Measurements from ENCODE around the gene EFCAB14.

EFCAB14 gene

DNA sequence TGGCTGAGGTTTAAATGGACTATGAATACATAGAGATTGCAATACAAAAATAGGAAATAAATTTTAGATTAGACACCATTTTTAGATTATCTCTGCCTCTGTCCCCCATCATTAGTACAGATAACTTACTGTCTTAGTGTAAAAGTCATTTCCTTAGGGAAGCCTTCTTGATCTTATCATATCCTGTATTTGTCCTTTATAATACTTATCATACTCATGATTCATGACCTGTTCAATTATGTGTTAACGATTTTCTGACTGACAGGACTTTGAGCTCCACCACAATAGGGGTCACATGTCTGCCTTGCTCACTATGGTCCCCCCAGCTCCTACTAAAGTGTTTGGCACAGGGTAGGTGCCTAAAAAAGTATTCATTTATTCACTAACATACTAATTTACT is 32.7 kb downstream of the EFCAB14 start:
- H3K4me3 ChIP-seq (replicated peaks; ENCODE audit: low read depth, low read length), result no peak overlapping the region
- no peak for DNase-seq (ENCODE audit: low read depth)
- TF ChIP-seq, protein P1, sequence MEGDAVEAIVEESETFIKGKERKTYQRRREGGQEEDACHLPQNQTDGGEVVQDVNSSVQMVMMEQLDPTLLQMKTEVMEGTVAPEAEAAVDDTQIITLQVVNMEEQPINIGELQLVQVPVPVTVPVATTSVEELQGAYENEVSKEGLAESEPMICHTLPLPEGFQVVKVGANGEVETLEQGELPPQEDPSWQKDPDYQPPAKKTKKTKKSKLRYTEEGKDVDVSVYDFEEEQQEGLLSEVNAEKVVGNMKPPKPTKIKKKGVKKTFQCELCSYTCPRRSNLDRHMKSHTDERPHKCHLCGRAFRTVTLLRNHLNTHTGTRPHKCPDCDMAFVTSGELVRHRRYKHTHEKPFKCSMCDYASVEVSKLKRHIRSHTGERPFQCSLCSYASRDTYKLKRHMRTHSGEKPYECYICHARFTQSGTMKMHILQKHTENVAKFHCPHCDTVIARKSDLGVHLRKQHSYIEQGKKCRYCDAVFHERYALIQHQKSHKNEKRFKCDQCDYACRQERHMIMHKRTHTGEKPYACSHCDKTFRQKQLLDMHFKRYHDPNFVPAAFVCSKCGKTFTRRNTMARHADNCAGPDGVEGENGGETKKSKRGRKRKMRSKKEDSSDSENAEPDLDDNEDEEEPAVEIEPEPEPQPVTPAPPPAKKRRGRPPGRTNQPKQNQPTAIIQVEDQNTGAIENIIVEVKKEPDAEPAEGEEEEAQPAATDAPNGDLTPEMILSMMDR (IDR thresholded peaks at IDR 0.05; ENCODE audit: low read length, missing control alignments), result no peak

DNA sequence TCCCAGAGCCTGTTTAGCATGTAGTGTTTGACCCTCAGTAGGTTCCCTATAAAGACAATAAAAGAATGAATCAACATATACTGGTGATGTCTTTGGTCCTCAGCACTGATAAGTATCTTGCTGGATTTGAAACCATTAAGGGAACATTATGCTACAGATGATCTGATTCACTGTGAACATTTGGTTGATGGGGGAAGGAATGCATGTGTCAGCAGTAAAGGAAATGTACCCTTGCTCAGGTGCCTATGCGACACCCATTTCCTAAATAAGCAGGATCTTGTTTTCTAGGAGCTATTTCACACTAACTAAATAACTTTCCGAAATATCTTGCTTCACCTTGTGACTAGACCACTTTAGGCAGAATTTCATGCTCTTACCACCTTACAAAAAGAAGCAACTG is 34.2 kb downstream of the EFCAB14 start:
- DNase-seq (ENCODE audit: low read depth), result no peak
- no peak overlapping the region for H3K4me3 ChIP-seq (replicated peaks; ENCODE audit: low read depth, low read length)
- TF ChIP-seq, protein P1 (IDR thresholded peaks at IDR 0.05; ENCODE audit: low read length, missing control alignments), result no peak

DNA sequence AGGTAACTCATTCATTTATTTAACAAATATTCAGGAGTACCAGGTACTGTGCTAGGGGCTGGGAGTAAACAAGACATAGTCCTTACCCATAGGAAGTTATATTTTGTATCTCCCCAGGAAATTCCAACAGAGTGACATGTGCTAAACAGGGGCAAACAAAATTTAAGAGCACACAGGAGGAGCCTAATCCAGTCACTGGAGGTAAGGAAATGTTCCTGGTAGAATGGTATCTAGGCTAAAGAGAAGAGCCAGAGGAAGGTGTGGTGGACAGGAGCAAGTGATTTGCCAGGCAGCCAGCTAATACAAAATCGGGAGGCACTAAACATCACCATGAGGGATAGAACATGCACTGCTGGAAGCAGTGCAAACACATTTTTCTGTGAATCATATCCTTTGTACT is 36.9 kb downstream of the EFCAB14 start:
- no peak overlapping the region for H3K4me3 ChIP-seq (replicated peaks; ENCODE audit: low read depth, low read length)
- TF ChIP-seq, protein P1 (IDR thresholded peaks at IDR 0.05; ENCODE audit: low read length, missing control alignments), result no peak
- no peak for DNase-seq (ENCODE audit: low read depth)

DNA sequence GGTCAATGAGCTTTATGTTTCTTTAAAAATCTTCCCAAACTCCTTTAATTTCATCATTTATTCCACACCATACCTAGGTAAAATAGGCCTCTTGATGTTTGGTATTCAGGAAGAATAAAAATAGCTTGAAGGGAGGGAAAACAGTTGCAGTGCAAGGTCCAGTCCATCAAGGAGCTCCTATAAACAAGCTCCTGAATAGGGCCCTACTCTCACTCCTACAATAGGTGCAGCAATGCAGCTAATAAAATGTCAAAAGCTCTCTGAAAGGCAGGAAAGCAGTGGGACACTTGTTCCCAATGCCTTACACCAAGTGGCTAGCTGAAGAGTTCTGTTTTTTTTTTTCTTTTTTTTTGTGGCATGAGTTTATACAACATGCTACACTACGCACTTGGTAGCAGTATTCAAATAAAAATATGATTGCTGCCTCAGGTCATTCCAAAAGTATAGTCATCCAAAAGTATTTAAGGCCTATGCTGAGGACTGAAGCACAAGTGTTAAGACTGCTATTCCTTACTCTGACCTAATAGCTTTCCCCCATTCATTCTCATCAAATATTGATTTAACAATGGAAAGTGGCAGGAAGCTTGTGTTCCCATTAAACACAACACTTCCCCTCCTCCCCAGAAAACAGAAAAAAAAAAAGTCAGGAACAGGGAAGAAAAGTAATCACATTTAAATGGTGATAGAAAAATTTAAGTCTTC is 37.4 kb downstream of the EFCAB14 start:
- H3K4me3 ChIP-seq (replicated peaks; ENCODE audit: low read depth, low read length), result no peak overlapping the region
- TF ChIP-seq, protein P1 (IDR thresholded peaks at IDR 0.05; ENCODE audit: low read length, missing control alignments), result no peak
- no peak for DNase-seq (ENCODE audit: low read depth)

DNA sequence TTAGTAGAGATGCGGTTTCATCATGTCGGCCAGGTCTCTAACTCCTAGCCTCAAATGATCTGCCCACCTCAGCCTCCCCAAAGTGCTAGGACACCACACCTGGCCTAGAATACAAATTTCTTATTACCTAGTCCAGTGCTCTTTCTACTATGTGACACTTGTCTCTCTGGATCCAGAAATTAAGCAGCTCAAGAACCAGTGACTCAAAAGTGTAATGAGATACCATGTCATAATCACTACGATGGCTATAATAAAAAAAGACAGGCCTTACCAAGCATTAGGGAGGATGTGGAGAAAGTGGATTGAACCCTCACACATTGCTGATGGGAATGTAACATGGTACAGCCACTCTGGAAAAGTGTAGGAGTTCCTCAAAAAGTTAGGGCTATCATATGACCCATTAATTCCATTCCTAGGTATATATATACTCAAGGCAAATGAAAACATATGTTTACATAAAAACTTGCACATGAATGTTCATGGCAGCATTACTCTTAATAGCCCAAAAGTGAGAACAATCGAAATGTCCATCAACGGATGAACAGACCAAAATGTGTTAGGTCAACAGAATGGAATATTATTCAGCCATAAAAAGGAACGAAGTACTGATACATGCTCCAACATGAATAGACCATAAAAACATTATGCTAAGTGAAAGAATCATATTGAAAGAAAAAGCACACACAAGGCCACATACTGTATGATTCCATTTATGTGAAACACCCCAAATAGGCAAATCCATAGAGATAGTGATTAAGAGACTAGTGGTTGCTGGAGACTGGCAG is 38.9 kb downstream of the EFCAB14 start:
- TF ChIP-seq, protein P1 (IDR thresholded peaks at IDR 0.05; ENCODE audit: low read length, missing control alignments), result no peak
- DNase-seq (ENCODE audit: low read depth), result no peak
- no peak overlapping the region for H3K4me3 ChIP-seq (replicated peaks; ENCODE audit: low read depth, low read length)

DNA sequence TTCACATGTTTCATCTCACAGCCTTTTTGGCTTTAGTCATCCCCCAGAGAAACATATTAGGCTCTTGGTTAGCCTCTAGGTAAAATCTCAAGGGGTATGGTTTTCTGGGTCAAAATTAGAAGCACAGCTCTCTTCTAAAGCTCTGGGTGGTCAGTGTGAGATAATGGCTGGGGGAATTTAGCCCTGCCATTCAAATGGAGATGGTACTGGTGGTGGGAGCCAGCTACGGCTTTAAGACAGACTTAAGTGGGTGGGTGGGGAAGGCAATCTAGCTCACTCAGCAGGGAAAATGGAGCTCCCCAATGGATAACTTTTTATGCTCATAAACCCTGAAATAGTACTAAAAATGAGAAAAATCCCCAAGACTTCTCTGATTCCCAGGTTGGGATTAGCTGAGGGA is 41.6 kb downstream of the EFCAB14 start:
- TF ChIP-seq, protein P1 (IDR thresholded peaks at IDR 0.05; ENCODE audit: low read length, missing control alignments), result no peak
- H3K4me3 ChIP-seq (replicated peaks; ENCODE audit: low read depth, low read length), result no peak overlapping the region
- DNase-seq (ENCODE audit: low read depth), result no peak
